GM19324 (cell line): ENCODE measurements around the gene CDC14A.

ENCODE experiments used
- ATAC-seq: cut with Tn5 transposase; IDR thresholded peaks from one replicate; pipeline ENCODE4 v1.9.1; 2021; ENCODE audit warnings: mild to moderate bottlenecking, moderate library complexity; ENCODE audit not compliant: unreplicated experiment, low FRiP score

The CDC14A gene

GRCh38 chr1:100523038-100523652, 170.8 kb downstream of the CDC14A start:
- peak; percentile 88 for ATAC-seq

- no peak for ATAC-seq
These were observed 172.0 kb downstream of the CDC14A start for GRCh38 chr1:100524355-100524754.

DNA sequence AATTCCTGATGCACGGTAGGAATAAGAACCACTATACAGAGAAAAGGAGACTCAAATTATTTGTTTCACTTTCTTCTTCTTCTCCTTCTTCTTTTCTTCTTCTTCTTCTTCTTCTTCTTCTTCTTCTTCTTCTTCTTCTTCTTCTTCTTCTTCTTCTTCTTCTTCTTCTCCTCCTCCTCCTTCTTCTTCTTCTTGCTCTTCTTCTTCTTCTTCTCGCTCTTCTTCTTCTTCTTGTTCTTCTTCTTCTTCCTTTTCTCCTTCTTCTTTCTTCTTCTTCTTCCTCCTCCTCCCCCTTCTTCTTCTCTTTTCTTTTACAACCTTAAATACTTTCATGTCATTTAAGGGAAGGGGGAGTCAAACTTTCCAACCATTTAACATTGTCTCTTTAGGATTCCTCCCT, 174.6 kb downstream of the CDC14A start:
- no peak for ATAC-seq

DNA sequence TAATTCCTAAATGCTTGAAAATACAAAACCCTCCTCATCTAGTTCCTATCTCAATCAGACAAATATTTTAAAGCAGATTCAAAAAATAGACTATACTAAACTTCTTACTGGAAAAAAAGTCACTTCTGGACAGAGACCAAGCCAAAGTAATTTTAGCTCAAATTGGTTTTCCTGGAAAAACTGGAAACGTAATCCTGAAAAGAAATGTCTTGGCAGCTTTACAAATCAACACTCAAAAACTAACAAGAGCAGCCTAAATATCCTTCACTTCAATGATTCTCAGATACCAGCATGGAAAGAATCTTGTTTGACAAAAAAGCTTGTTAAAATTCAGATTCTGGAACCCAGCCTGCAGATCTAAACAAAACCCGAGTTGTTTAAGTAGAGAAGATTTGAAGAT, 176.6 kb downstream of the CDC14A start:
- ATAC-seq: no peak

DNA sequence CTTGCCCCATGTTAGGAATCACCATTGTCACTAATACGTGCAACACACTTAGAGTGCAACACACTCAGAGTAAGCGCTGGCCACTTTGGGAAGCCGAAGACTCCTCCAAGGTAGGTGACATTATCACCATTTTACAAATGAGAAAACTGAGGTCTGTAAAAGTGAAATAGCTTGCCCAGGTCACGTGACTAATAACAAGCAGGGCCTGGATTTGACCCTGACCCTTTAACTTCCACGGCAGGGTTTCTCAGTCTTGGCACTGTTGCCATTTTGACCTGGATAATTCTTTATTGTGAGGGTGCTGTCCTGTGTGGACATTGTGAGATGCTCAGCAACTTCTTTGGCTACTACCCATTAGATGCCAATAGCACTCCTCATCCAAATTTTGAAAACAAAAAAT, 177.8 kb downstream of the CDC14A start:
- ATAC-seq: no peak

GRCh38 chr1:100530880-100531487, 178.7 kb downstream of the CDC14A start:
- peak; percentile 91 for ATAC-seq

DNA sequence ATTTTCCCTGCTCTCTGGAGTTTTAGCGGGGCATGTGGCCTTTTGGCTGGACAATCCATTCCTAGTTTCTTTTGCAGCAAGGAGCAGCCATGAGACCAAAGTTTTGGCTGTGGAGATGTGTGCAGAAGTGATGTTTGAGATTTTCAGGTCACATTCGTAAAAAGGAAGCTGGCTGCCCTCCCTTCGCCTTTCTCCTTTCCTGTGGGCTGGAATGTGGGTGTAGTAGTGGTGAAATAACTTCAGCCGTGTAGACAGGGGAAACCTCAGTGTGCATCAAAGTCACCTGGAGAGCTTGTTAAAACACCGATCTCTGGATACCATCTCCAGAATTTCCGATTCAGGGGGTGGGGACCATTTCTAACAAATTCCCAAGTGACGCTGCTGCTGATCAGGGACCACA, 180.3 kb downstream of the CDC14A start:
- no peak for ATAC-seq

DNA sequence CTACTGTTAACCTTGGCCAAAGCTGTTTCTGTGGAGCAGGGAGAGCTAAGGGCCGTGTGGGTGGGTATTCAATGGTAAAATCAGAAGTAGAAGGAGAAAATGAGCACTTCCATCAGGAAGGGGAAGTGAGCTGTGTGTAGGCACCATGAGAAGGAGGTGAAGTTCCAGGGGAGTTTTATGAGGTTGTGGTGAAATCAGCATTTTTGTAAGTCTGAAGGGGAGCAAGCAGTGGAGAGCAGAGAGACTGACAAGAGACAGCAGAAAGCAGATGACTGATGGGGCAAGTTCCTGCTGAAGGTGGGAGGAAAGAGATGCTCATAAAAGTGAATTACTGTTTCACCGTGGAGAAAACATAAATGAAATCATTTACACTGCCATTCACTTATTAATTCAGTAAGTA, 183.0 kb downstream of the CDC14A start:
- ATAC-seq: no peak

DNA sequence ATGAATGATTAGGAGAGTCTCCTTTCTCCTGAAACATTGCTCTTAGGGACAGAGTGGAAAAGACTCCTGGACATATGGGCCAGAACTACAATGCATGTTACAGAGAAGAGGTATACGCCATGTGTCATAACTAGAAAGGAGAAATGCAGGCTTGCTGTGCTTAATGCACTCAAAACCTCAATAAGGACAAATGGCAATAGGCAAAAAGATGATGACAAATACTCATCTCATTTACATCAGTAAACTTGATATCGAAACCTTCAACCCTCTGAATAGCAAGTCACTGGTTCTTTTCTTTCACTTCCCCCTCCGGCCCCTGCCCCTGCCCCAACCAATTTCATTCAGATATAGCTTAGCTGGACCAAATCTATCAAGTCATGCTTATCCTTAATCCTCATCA, 183.7 kb downstream of the CDC14A start:
- peak; percentile 85 for ATAC-seq

DNA sequence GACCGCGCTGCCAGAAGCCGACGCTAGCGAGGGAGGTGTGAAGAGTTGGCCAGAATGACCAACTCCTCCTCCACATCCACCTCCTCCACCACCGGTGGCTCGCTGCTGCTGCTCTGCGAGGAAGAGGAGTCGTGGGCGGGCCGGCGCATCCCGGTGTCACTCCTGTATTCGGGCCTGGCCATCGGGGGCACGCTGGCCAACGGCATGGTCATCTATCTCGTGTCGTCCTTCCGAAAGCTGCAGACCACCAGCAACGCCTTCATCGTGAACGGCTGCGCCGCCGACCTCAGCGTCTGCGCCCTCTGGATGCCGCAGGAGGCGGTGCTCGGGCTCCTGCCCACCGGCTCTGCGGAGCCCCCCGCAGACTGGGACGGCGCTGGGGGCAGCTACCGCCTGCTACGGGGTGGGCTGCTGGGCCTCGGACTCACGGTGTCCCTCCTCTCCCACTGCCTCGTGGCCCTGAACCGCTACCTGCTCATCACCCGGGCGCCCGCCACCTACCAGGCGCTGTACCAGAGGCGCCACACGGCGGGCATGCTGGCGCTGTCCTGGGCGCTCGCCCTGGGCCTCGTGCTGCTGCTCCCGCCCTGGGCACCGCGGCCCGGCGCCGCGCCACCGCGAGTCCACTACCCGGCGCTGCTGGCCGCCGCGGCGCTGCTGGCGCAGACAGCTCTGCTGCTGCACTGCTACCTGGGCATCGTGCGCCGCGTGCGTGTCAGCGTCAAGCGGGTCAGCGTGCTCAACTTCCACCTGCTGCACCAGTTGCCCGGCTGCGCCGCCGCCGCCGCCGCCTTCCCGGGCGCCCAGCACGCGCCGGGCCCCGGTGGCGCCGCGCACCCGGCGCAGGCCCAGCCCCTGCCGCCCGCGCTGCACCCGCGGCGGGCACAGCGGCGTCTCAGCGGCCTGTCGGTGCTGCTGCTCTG, 186.9 kb downstream of the CDC14A start:
- peak; percentile 26 for ATAC-seq

- no peak for ATAC-seq
These were observed 187.7 kb downstream of the CDC14A start for GRCh38 chr1:100539836-100540536.

DNA sequence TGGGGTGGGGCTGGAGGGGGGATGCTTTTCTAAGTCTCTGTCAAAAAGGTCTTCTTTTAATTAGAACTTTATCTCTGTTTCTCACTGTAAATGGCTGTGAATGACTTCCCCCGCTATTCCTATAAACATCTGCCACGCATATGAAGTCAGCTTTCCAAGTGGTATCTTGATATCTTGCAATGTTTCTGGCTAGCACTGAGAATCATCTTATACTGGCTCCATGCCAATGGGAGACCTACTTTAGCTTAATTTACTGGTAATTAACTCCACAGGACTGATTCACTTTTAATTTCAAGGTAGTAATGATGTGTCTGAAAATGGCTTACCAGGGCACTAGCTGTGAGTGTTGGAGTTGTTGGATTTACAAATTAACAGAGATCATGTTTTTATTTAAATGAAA, 190.0 kb downstream of the CDC14A start:
- ATAC-seq: no peak

GRCh38 chr1:100543640-100544039, 191.3 kb downstream of the CDC14A start:
- ATAC-seq: peak; percentile 50

- ATAC-seq: no peak
These were observed 192.5 kb downstream of the CDC14A start for GRCh38 chr1:100544791-100545190.

DNA sequence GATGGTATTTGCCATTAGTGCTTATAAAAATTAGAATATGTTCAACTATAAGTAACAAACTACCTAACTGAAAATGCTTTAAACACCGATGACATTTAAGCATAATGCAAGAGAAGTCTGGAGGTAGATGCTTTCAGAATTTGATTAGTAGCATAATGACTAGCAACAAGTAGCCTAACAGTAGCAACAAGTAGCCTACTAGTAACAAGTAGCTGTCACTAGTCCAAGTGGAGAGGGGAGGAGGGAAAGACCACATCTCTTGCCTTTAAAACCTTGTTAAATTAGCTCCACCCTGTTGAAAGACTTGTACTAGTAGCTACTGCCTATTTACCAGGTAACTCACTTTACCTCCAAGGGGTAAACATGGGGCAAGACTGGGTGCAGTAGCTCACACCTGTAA, 193.5 kb downstream of the CDC14A start:
- ATAC-seq: no peak

DNA sequence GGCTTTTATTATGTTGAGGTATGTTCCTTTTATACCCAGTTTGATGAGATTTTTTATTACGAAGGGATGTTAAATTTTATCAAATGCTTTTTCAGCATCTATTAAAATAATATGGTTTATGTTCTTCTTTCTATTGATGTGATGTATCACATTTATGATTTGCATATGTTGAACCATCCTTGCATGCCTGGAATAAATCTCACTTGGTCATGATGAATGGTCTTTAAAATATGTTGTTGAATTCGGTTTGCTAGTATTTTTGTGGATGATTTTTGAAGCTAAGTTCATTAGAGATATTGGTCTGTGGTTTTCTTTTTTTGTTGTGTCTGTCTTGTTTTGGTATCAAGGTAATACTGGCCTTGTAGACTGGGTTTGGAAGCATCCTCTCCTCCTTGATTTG, 199.7 kb downstream of the CDC14A start:
- no peak for ATAC-seq

DNA sequence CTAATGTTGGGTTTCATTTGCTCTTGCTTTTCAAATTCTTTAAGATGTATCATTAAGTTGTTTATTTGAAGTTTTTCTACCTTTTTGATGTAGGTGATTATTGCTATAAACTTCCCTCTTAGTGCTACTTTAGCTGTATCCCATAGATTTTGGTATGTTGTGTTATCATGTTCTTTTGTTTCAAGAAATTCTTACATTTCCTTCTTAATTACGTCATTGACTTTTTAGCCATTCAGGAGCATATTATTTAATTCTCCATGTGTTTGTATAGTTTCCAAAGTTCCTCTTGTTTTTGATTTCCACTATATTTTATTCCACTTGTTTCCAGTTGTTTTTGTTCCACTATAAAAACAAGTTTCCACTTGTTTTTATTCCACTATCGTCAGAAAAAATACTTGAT, 200.6 kb downstream of the CDC14A start:
- no peak for ATAC-seq

GRCh38 chr1:100556181-100556580, 203.9 kb downstream of the CDC14A start:
- no peak for ATAC-seq

DNA sequence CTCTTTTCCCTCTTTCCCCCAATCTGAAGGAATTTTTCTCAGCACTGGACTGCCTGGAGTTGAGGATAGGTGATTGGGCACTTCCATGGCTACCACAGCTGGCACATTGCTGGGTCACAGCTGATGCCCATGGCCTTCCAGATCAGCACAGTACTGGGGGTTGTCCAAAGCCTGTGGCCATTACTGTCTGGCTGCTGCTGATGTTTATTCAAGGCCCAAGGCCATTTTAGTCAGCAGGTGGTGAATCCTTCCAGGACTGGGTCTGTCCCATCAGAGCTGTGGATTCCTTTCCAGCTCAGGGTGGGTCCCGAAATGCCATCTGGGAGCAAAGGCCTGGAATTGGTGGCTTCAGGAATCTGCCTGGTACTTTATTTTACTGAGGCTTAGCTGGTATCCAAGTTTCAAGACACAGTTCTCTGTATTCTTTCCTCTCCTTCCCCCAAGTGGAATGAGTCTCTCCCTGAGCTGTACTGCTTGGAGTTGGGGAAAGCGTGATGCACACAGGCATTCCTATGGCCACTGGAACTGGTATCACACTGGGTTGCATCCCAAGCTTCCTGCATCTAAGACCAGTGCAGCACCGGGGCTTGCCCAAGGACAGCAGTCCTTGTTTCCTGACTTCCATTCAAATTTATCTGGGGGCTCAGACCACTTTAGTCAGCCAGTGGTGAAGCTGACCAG, 204.8 kb downstream of the CDC14A start:
- no peak for ATAC-seq

DNA sequence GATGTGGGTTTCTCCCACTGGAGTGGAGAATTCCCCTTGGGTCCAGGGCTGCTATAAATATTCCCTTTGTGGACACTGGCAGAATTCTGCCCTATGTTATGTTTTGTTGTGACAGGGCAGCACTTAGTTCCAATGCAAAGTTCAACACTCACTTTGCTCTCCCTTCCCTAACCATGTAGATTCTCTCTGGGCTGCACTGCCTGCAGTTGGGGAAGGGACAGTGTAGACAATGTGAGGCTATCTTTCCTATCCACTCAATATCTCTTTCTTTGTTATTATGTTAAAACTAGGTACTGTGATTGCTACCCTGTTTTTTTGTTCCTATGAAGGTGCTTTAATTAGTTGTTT, 205.3 kb downstream of the CDC14A start:
- ATAC-seq: no peak

DNA sequence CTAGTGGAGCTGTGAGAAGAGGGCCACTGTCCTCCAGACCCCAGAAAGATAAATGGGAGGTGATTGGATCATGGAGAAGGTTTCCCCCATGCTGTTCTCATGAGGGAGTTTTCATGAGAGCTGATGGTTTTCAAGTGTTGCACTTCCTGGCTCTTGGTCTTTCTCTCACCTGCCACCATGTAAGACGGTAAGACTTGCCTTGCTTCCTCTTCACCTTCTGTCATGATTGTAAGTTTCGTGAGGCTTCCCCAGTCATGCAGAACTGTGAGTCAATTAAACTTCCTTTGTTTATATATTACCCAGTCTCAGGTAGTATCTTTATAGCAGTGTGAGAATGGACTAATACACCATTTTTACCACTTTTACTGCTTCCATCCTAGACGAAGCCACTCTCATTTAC, 213.2 kb downstream of the CDC14A start:
- ATAC-seq: peak; percentile 54
